NB4 (cell line): ENCODE results near the gene ROBO1.

Experiments used
- POLR2A ChIP-seq: IDR thresholded peaks from 2 replicates; pipeline ENCODE4 v1.6.1; 2011; ENCODE audit warnings: mild to moderate bottlenecking; ENCODE audit not compliant: insufficient read length; ENCODE audit errors: extremely low read depth
- TF ChIP-seq, protein P1 (sequence below): IDR thresholded peaks from one replicate; pipeline ENCODE4 v1.5.1; 2012; ENCODE audit warnings: low read depth, low read length
- TF ChIP-seq, protein P2 (sequence below): IDR thresholded peaks from 2 replicates; pipeline ENCODE4 v1.6.1; 2011; ENCODE audit warnings: low read depth, low read length

DNA sequence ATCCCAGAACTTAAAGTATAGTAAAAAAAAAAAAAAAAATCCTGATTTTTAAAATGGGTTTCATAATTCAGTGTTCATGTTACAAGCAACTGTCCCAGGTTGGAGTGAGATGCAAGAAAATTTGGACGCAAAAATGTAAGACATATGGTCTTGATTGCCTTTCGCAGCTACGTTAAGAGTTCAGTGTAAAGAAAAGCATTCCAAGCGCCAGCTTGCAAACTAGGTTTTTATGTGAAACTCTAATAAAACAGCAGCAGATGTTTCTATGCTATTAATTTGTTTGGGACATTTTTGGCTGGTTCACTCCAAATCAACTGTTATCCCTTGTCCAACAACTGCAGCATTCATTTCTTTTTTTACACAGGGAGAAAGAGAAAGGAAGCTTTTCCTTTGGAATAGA is 957.8 kb downstream of the ROBO1 start:
- TF ChIP-seq, protein P1, sequence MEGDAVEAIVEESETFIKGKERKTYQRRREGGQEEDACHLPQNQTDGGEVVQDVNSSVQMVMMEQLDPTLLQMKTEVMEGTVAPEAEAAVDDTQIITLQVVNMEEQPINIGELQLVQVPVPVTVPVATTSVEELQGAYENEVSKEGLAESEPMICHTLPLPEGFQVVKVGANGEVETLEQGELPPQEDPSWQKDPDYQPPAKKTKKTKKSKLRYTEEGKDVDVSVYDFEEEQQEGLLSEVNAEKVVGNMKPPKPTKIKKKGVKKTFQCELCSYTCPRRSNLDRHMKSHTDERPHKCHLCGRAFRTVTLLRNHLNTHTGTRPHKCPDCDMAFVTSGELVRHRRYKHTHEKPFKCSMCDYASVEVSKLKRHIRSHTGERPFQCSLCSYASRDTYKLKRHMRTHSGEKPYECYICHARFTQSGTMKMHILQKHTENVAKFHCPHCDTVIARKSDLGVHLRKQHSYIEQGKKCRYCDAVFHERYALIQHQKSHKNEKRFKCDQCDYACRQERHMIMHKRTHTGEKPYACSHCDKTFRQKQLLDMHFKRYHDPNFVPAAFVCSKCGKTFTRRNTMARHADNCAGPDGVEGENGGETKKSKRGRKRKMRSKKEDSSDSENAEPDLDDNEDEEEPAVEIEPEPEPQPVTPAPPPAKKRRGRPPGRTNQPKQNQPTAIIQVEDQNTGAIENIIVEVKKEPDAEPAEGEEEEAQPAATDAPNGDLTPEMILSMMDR, result no peak
- no peak for TF ChIP-seq POLR2A
- TF ChIP-seq, protein P2, sequence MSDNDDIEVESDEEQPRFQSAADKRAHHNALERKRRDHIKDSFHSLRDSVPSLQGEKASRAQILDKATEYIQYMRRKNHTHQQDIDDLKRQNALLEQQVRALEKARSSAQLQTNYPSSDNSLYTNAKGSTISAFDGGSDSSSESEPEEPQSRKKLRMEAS, result no peak
